H1 (cell line): ENCODE data around the gene CD7. TPM values are rescaled to one million over a fixed set of nuclear protein-coding genes. Genes with fewer than 3 reads are reported as not detected.

Experiments used
- CTCF ChIA-PET: fragments of 300-600 bp; sonication (Branson Sonifier 250); formaldehyde crosslinking; loops from one replicate; lab custom pipeline; 2021; ENCODE audit not compliant: partially characterized antibody; lab: Charles Lee
- POLR2A ChIA-PET: fragments of 300-600 bp; sonication (Branson Sonifier 250); formaldehyde crosslinking; loops from one replicate; lab custom pipeline; 2021; ENCODE audit warnings: inconsistent platforms; ENCODE audit not compliant: partially characterized antibody; lab: Charles Lee
- DNase-seq, 2 experiments: peaks; one replicate each; pipeline versions ENCODE4 v3.0.0 to v3.0.0-alpha.2; 2010 to 2022; ENCODE audit warnings: low spot score in 2 of 2, low read depth in 1 of 2, mixed read lengths in 1 of 2
- FAIRE-seq: peaks from 2 replicates; lab custom pipeline; 2011; peaks lifted over from hg19 to GRCh38; lab: Jason Lieb, UNC
- H2AFZ ChIP-seq: 2 replicates; pipeline ENCODE4 v1.8.1; 2012; ENCODE audit warnings: low read length, inconsistent platforms
- H2AK5ac ChIP-seq: 2 replicates; pipeline ENCODE4 v1.6.1; 2013; ENCODE audit warnings: low read depth, low read length
- H2BK120ac ChIP-seq: replicated peaks from 2 replicates; pipeline ENCODE3; 2013; ENCODE audit warnings: low read depth, low read length, inconsistent platforms
- H2BK12ac ChIP-seq: 2 replicates; pipeline ENCODE4 v1.6.1; 2013; ENCODE audit warnings: low read depth, low read length
- H2BK15ac ChIP-seq: 2 replicates; pipeline ENCODE4 v1.6.1; 2013; ENCODE audit warnings: low read length
- H2BK20ac ChIP-seq: 2 replicates; pipeline ENCODE4 v1.6.1; 2013; ENCODE audit warnings: low read length
- H2BK5ac ChIP-seq: 2 replicates; pipeline ENCODE4 v1.6.1; 2013; ENCODE audit warnings: low read depth, low read length
- H3K14ac ChIP-seq: 2 replicates; pipeline ENCODE4 v1.6.1; 2013; ENCODE audit warnings: inconsistent platforms; ENCODE audit not compliant: insufficient read length
- H3K18ac ChIP-seq: 2 replicates; pipeline ENCODE4 v1.6.1; 2013; ENCODE audit warnings: low read length; ENCODE audit errors: extremely low read depth
- H3K23ac ChIP-seq: 2 replicates; pipeline ENCODE4 v1.6.1; 2013; ENCODE audit warnings: inconsistent platforms; ENCODE audit not compliant: insufficient read length
- H3K23me2 ChIP-seq: 2 replicates; pipeline ENCODE4 v1.6.1; 2013; ENCODE audit warnings: low read depth, low read length
- H3K27ac ChIP-seq: 2 replicates; pipeline ENCODE4 v1.6.1; 2011; ENCODE audit warnings: low read depth, low read length, inconsistent platforms
- H3K27me3 ChIP-seq, 4 experiments: replicated peaks in 1 of 4; 1 replicate in 1 of 4; 2 replicates in 3 of 4; pipeline versions ENCODE4 v1.6.1 to v1.8.1; 2011 to 2013; ENCODE audit warnings: low read length in 3 of 4, mild to moderate bottlenecking in 3 of 4, inconsistent platforms in 2 of 4, mixed read lengths in 2 of 4, moderate library complexity in 1 of 4; ENCODE audit not compliant: control insufficient read depth in 3 of 4, insufficient read depth in 3 of 4; ENCODE audit errors: extremely low read depth in 1 of 4
- H3K36me3 ChIP-seq, 4 experiments: 2 replicates each; pipeline versions ENCODE4 v1.6.1 to v1.8.1; 2011 to 2013; ENCODE audit warnings: mild to moderate bottlenecking in 4 of 4, low read length in 3 of 4, moderate library complexity in 2 of 4, control low read depth in 1 of 4, inconsistent platforms in 1 of 4; ENCODE audit not compliant: insufficient read depth in 4 of 4, control insufficient read depth in 2 of 4
- H3K4ac ChIP-seq: replicated peaks from 2 replicates; pipeline ENCODE3; 2013; ENCODE audit warnings: low read length, low read depth, mixed read lengths, inconsistent platforms; ENCODE audit not compliant: insufficient read length
- H3K4me1 ChIP-seq, 4 experiments: replicated peaks in 1 of 4; 1 replicate in 1 of 4; 2 replicates in 3 of 4; pipeline versions ENCODE4 v1.6.1 to v1.8.1; 2011 to 2013; ENCODE audit warnings: low read length in 3 of 4, inconsistent platforms in 2 of 4, mixed read lengths in 1 of 4; ENCODE audit not compliant: insufficient read depth in 4 of 4, control insufficient read depth in 3 of 4
- H3K4me2 ChIP-seq, 2 experiments: 2 replicates each; pipeline versions ENCODE4 v1.6.1 to v1.8.1; 2011 to 2013; ENCODE audit warnings: low read depth in 2 of 2, low read length in 2 of 2, control low read depth in 1 of 2, inconsistent platforms in 1 of 2, mild to moderate bottlenecking in 1 of 2; ENCODE audit not compliant: insufficient read depth in 1 of 2
- H3K4me3 ChIP-seq, 4 experiments: fragments of 200-600, 300-600 bp in 1 of 4; sonication (generic), shearing (Covaris generic), sonication (Bioruptor Twin) in 1 of 4; 2 replicates each; pipeline versions ENCODE4 v1.5.1 to v1.8.1; 2011 to 2016; ENCODE audit warnings: low read length in 4 of 4, low read depth in 3 of 4, control low read depth in 2 of 4, inconsistent platforms in 2 of 4, mild to moderate bottlenecking in 2 of 4, mixed read lengths in 1 of 4, moderate library complexity in 1 of 4; ENCODE audit not compliant: insufficient read depth in 2 of 4; ENCODE audit errors: extremely low read depth in 1 of 4
- H3K56ac ChIP-seq: replicated peaks from 2 replicates; pipeline ENCODE3; 2013; ENCODE audit warnings: low read depth, mild to moderate bottlenecking, mixed read lengths, low read length, inconsistent platforms; ENCODE audit not compliant: insufficient read length
- H3K79me1 ChIP-seq: 2 replicates; pipeline ENCODE4 v1.6.1; 2013; ENCODE audit warnings: low read depth, low read length, control low read depth
- H3K79me2 ChIP-seq, 2 experiments: 2 replicates each; pipeline versions ENCODE4 v1.6.1 to v1.8.1; 2012 to 2013; ENCODE audit warnings: low read length in 2 of 2, mild to moderate bottlenecking in 2 of 2, inconsistent platforms in 1 of 2; ENCODE audit not compliant: insufficient read depth in 2 of 2, control insufficient read depth in 1 of 2
- H3K9ac ChIP-seq, 4 experiments: replicated peaks in 1 of 4; 1 replicate in 1 of 4; 2 replicates in 3 of 4; pipeline versions ENCODE4 v1.6.1 to v1.8.1; 2011 to 2013; ENCODE audit warnings: low read depth in 3 of 4, low read length in 3 of 4, control low read depth in 2 of 4, mild to moderate bottlenecking in 2 of 4, moderate library complexity in 2 of 4, inconsistent platforms in 1 of 4; ENCODE audit errors: extremely low read depth in 1 of 4
- H3K9me3 ChIP-seq, 2 experiments: 2 replicates each; pipeline versions ENCODE4 v1.6.1 to v1.8.1; 2012 to 2013; ENCODE audit warnings: mild to moderate bottlenecking in 2 of 2, moderate library complexity in 2 of 2, control low read depth in 1 of 2, inconsistent platforms in 1 of 2, low read depth in 1 of 2, low read length in 1 of 2, mixed read lengths in 1 of 2; ENCODE audit not compliant: insufficient read depth in 2 of 2
- H4K20me1 ChIP-seq, 2 experiments: replicated peaks in 1 of 2; 2 replicates each; pipeline versions ENCODE3 to v1.8.1; 2011 to 2013; ENCODE audit warnings: inconsistent platforms in 2 of 2, low read length in 2 of 2, mild to moderate bottlenecking in 1 of 2; ENCODE audit not compliant: insufficient read depth in 2 of 2, control insufficient read depth in 1 of 2
- H4K5ac ChIP-seq: 2 replicates; pipeline ENCODE4 v1.6.1; 2013; ENCODE audit warnings: low read length, low read depth, mixed read lengths, inconsistent platforms; ENCODE audit not compliant: insufficient read length
- H4K8ac ChIP-seq: 2 replicates; pipeline ENCODE4 v1.8.0; 2013; ENCODE audit warnings: mild to moderate bottlenecking, moderate library complexity, low read length, inconsistent platforms; ENCODE audit not compliant: insufficient read depth; ENCODE audit errors: extremely low read depth
- H4K91ac ChIP-seq: replicated peaks from 2 replicates; pipeline ENCODE3; 2013; ENCODE audit warnings: low read length, mixed read lengths, inconsistent platforms; ENCODE audit not compliant: insufficient read length
- CBX5 ChIP-seq: fragments of 300-800, 300-1000 bp; sonication (generic); IDR thresholded peaks from 2 replicates; pipeline ENCODE4 v1.7.1; 2016; ENCODE audit warnings: antibody characterized with exemption, low read length, low read depth
- CTCF ChIP-seq, 3 experiments: IDR thresholded peaks; 1 replicate in 2 of 3; 2 replicates in 1 of 3; pipeline versions ENCODE4 v1.5.1 to v1.6.1; 2011; ENCODE audit warnings: low read length in 3 of 3, mild to moderate bottlenecking in 3 of 3, inconsistent platforms in 2 of 3, low read depth in 1 of 3, moderate library complexity in 1 of 3; ENCODE audit not compliant: insufficient read depth in 1 of 3; ENCODE audit errors: control extremely low read depth in 1 of 3
- FOSL1 ChIP-seq: IDR thresholded peaks from 2 replicates; pipeline ENCODE4 v1.6.1; 2011; ENCODE audit warnings: mild to moderate bottlenecking, low read depth, low read length, moderate library complexity; ENCODE audit not compliant: insufficient read depth
- POU5F1 ChIP-seq: IDR thresholded peaks from 2 replicates; pipeline ENCODE4 v1.6.1; 2011; ENCODE audit warnings: low read depth, mild to moderate bottlenecking, low read length, moderate library complexity
- RAD21 ChIP-seq, 2 experiments: IDR thresholded peaks in 1 of 2; conservative IDR thresholded peaks in 1 of 2; 2 replicates each; pipeline ENCODE4 v1.6.1; 2011; ENCODE audit warnings: low read depth in 2 of 2, low read length in 2 of 2, improper control_type of control experiment in 1 of 2, inconsistent platforms in 1 of 2, mild to moderate bottlenecking in 1 of 2, moderate library complexity in 1 of 2
- ZNF274 ChIP-seq: IDR thresholded peaks from 2 replicates; pipeline ENCODE4 v1.7.0; 2012; ENCODE audit warnings: low read length, borderline replicate concordance; ENCODE audit errors: extremely low read depth
- WGBS, 2 experiments: shearing (Covaris generic) in 1 of 2; methylation state at CpG; one replicate each; pipeline versions ENCODE4 v1.1.6 to v1.1.7; 2013 to 2015; ENCODE audit warnings: low lambda C conversion rate in 2 of 2, mixed read lengths in 2 of 2, inconsistent platforms in 1 of 2, low coverage in 1 of 2, missing lambda C conversion rate in 1 of 2; ENCODE audit not compliant: insufficient replicate concordance in 2 of 2, insufficient coverage in 1 of 2, insufficient read length in 1 of 2; ENCODE audit errors: extremely low coverage in 1 of 2, missing lambda C conversion rate in 1 of 2; 5-methylcytosine and 5-hydroxymethylcytosine counted together
- polyA plus RNA-seq, 7 experiments: library from polyadenylated mRNA; depleted of rRNA in 3 of 7; stranded (reverse) in 5 of 7; unstranded in 2 of 7; fragments of >200 nt in 5 of 7; fragments of 200-250 nt in 2 of 7; gene quantifications; 1 replicate in 5 of 7; 2 replicates in 1 of 7; 4 replicates in 1 of 7; pipeline versions ENCODE4 v1.2.1 to v1.2.3, GENCODE V29; 2011 to 2013; ENCODE audit warnings: missing spikeins in 2 of 7, mixed read lengths in 2 of 7
- total RNA-seq: library from RNA; stranded (reverse); fragmentation: NEBNext Ultra II Directional; extraction: Animal tissue kit (Norgen Biotek cat#: 25700); gene quantifications from 2 replicates; pipeline ENCODE4 v1.2.1, GENCODE V29; 2021

Gene CD7
- total and polyA plus RNA-seq, 2 of the 8 experiments (the other 6 are each of a cell fraction or from before 2014, with no cell fraction given) = 0.83 to 0.86 TPM

- peak overlapping the region; percentile 28 for H4K8ac ChIP-seq
- H3K79me1 ChIP-seq = no peaks in the 10 kb centered on the region; the same call in 1 of the 2 replicates
- peak overlapping the region; percentile 26 for H4K91ac ChIP-seq
- CTCF ChIA-PET = interaction anchor here (0.8 to 2.5 kb wide), 12 partner anchors 9 to 197 kb away, joined by 3 to 15 read pairs (median 3); partner anchors contain the start of gene UTS2R
- H3K4ac ChIP-seq = no peak overlapping the region
- no peaks in the 10 kb centered on the region for H3K79me2 ChIP-seq
- FAIRE-seq (no peak), DNase-seq (peak in 1 of 2 experiments; percentile 63)
- H2BK20ac ChIP-seq = no peak overlapping the region
- no peak overlapping the region for H3K56ac ChIP-seq
- no peak overlapping the region for H3K4me2 ChIP-seq
- no peaks in the 10 kb centered on the region for H3K9me3 ChIP-seq
- TF ChIP-seq ZNF274 (no peak), CBX5 (no peak), RAD21 (IDR thresholded peaks at IDR 0.05 in 1 of 2, conservative IDR thresholded peaks at IDR 0.05 in 1 of 2; ENCODE audit: low read depth in 2 of 2, low read length in 2 of 2) (0 out of 4 replicates have a peak, but pooled peaks of 1 of the 2 experiments have one; percentile 1), FOSL1 (no peak), POU5F1 (no peak), CTCF (IDR thresholded peaks at IDR 0.05; ENCODE audit: control extremely low read depth in 1 of 3, insufficient read depth in 1 of 3, low read depth in 1 of 3, low read length in 3 of 3) (peak in 1 of 3 experiments; percentile 6; a peak in 1 of 4 replicates)
- no peaks in the 10 kb centered on the region for H3K36me3 ChIP-seq
- H2BK5ac ChIP-seq = no peak overlapping the region
- peaks cover 0 to 6% (median 5%) of the 10 kb centered on the region in 4 experiments; a peak in 5 of 7 replicates for H3K4me1 ChIP-seq
- no peak overlapping the region for H2BK120ac ChIP-seq
- no peak overlapping the region for H3K4me3 ChIP-seq
- H3K23ac ChIP-seq = no peak overlapping the region
- POLR2A ChIA-PET = interaction anchor here (1.7 to 2.1 kb wide), 2 partner anchors 10 to 65 kb away, joined by 3 to 5 read pairs; no protein-coding TSS in a partner anchor
- H2BK12ac ChIP-seq = peak overlapping the region; percentile 90; the same call in 1 of the 2 replicates
- peaks cover 0 to 3% (median 1%) of the 10 kb centered on the region in 4 experiments; a peak in 3 of 7 replicates for H3K27me3 ChIP-seq
- no peaks in the 10 kb centered on the region for H4K20me1 ChIP-seq
- no peak overlapping the region for H3K9ac ChIP-seq
- H2BK15ac ChIP-seq = no peak overlapping the region
- no peak overlapping the region for H3K27ac ChIP-seq
- H3K23me2 ChIP-seq = no peaks in the 10 kb centered on the region
- no peak overlapping the region for H3K14ac ChIP-seq
- H2AFZ ChIP-seq = no peak overlapping the region
- no peak overlapping the region; the same call in 1 of the 2 replicates for H3K18ac ChIP-seq
- no peak overlapping the region for H4K5ac ChIP-seq
- no peak overlapping the region for H2AK5ac ChIP-seq
- WGBS, 2 experiments = 65% methylated on average over 19 of the region's 20 CpGs; no CpG with 5 or more reads in 1 of the 2 experiments
Observed at GRCh38 chr17:82356845-82357355, 39.5 kb upstream of the CD7 start.
